GM21786 (cell line): ENCODE measurements around the gene LHFPL3.
"Not testable (repeated sequence)": the region's sequence is repeated elsewhere in the genome, so short reads cannot be mapped to it uniquely, and the experiment has no call there.

Experiments
- ATAC-seq: cut with Tn5 transposase; IDR thresholded peaks from one replicate; pipeline ENCODE4 v1.9.1; 2021; ENCODE audit not compliant: unreplicated experiment

Gene LHFPL3

GRCh38 chr7:104482362-104483037 is 154.1 kb downstream of the LHFPL3 start:
- no peak for ATAC-seq

- no peak for ATAC-seq
Measured at GRCh38 chr7:104486931-104487330, 158.5 kb downstream of the LHFPL3 start.

GRCh38 chr7:104487642-104488041 is 159.2 kb downstream of the LHFPL3 start:
- no peak for ATAC-seq

GRCh38 chr7:104497379-104497967 is 169.1 kb downstream of the LHFPL3 start:
- no peak for ATAC-seq

GRCh38 chr7:104499975-104500374 is 171.6 kb downstream of the LHFPL3 start:
- no peak for ATAC-seq

- ATAC-seq: no peak
Measured at GRCh38 chr7:104509874-104510273, 181.5 kb downstream of the LHFPL3 start.

GRCh38 chr7:104524853-104525252 is 196.4 kb downstream of the LHFPL3 start:
- no peak for ATAC-seq

- ATAC-seq: no peak
Measured at GRCh38 chr7:104528142-104528541, 199.7 kb downstream of the LHFPL3 start.

- no peak for ATAC-seq
Measured at GRCh38 chr7:104529567-104529966, 201.2 kb downstream of the LHFPL3 start.

- ATAC-seq: no peak
Measured at GRCh38 chr7:104530251-104530650, 201.8 kb downstream of the LHFPL3 start.

- no peak for ATAC-seq
Measured at GRCh38 chr7:104534149-104534548, 205.7 kb downstream of the LHFPL3 start.

- no peak for ATAC-seq
Measured at GRCh38 chr7:104535841-104536240, 207.4 kb downstream of the LHFPL3 start.

- no peak for ATAC-seq
Measured at GRCh38 chr7:104536956-104537355, 208.6 kb downstream of the LHFPL3 start.

- no peak for ATAC-seq
Measured at GRCh38 chr7:104538152-104538551, 209.7 kb downstream of the LHFPL3 start.

GRCh38 chr7:104541897-104542296 is 213.5 kb downstream of the LHFPL3 start:
- ATAC-seq: no peak

- ATAC-seq: no peak
Measured at GRCh38 chr7:104548861-104549260, 220.5 kb downstream of the LHFPL3 start.

GRCh38 chr7:104550362-104550761 is 222.0 kb downstream of the LHFPL3 start:
- ATAC-seq: no peak

GRCh38 chr7:104551226-104551625 is 222.8 kb downstream of the LHFPL3 start:
- ATAC-seq: no peak

- no peak for ATAC-seq
Measured at GRCh38 chr7:104552102-104552501, 223.7 kb downstream of the LHFPL3 start.

GRCh38 chr7:104553074-104553473 is 224.7 kb downstream of the LHFPL3 start:
- ATAC-seq: no peak

- not testable (repeated sequence) for ATAC-seq
Measured at GRCh38 chr7:104563350-104563901, 235.0 kb downstream of the LHFPL3 start.

- ATAC-seq: no peak
Measured at GRCh38 chr7:104569751-104570150, 241.3 kb downstream of the LHFPL3 start.

GRCh38 chr7:104572554-104572953 is 244.2 kb downstream of the LHFPL3 start:
- no peak for ATAC-seq
